Measurements from ENCODE around the gene PI16.

DNA sequence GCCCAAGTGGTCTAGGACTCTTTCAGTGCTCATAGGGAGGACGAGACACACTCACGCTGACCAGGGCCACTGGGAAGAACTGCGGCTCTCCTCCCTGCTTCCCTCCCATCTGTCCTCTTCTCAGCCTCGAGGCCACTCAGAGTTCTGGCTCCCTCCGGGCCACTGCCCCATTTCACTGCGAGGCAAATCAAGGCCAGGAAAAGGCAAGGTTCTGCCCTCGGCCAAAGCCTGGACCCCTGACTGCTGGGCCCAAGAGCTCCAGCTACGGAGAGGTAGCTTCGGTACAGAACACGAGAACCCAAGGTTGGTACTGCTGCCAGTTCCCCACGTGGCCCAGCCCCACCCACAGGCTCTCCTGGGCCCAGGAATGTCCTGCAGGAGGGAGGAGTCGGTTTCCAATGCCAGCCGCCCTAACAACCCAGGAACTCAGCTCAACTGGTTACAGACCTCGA lies 14.7 kb downstream of the PI16 start:
- TF ChIP-seq POLR2AphosphoS5 (IDR thresholded peaks at IDR 0.05) (no peak), EP300 (IDR thresholded peaks at IDR 0.05) (no peak), POLR2A (IDR thresholded peaks at IDR 0.05; ENCODE audit: low read depth) (no peak)
- TF ChIP-seq, protein P1, sequence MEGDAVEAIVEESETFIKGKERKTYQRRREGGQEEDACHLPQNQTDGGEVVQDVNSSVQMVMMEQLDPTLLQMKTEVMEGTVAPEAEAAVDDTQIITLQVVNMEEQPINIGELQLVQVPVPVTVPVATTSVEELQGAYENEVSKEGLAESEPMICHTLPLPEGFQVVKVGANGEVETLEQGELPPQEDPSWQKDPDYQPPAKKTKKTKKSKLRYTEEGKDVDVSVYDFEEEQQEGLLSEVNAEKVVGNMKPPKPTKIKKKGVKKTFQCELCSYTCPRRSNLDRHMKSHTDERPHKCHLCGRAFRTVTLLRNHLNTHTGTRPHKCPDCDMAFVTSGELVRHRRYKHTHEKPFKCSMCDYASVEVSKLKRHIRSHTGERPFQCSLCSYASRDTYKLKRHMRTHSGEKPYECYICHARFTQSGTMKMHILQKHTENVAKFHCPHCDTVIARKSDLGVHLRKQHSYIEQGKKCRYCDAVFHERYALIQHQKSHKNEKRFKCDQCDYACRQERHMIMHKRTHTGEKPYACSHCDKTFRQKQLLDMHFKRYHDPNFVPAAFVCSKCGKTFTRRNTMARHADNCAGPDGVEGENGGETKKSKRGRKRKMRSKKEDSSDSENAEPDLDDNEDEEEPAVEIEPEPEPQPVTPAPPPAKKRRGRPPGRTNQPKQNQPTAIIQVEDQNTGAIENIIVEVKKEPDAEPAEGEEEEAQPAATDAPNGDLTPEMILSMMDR (IDR thresholded peaks at IDR 0.05) = no peak
